Measurements from ENCODE around the gene AGO1.
"Not testable (repeated sequence)": the region's sequence is repeated elsewhere in the genome, so short reads cannot be mapped to it uniquely, and the experiment has no call there.

The AGO1 gene

GRCh38 chr1:35959304-35959703 is 76.3 kb downstream of the AGO1 start:
- no peak overlapping the region for H3K4me2 ChIP-seq (ENCODE audit: low read length)
- TF ChIP-seq CTCF (IDR thresholded peaks at IDR 0.05): no peak
- H3K27me3 ChIP-seq (ENCODE audit: control insufficient read depth, insufficient read depth, low read length): no peaks in the 10 kb centered on the region

GRCh38 chr1:35962952-35963351 is 79.9 kb downstream of the AGO1 start:
- H2AFZ ChIP-seq: no peak overlapping the region
- H3K4me3 ChIP-seq (ENCODE audit: low read depth, low read length): no peak overlapping the region
- H3K79me2 ChIP-seq: peaks cover 5% of the 10 kb centered on the region
- H3K27ac ChIP-seq: no peak overlapping the region
- no peaks in the 10 kb centered on the region for H3K9me3 ChIP-seq (ENCODE audit: control insufficient read depth, low read length)
- TF ChIP-seq CTCF (IDR thresholded peaks at IDR 0.05): no peak
- H3K36me3 ChIP-seq (ENCODE audit: control insufficient read depth, insufficient read depth, low read length): no peaks in the 10 kb centered on the region
- H3K4me2 ChIP-seq (ENCODE audit: low read length): no peak overlapping the region
- no peaks in the 10 kb centered on the region for H3K4me1 ChIP-seq
- H3K9ac ChIP-seq: no peak overlapping the region
- H3K27me3 ChIP-seq (ENCODE audit: control insufficient read depth, insufficient read depth, low read length): no peaks in the 10 kb centered on the region

More at GRCh38 chr1:35959304-35959703, 76.3 kb downstream of the AGO1 start:
- no peaks in the 10 kb centered on the region for H3K4me1 ChIP-seq
- no peaks in the 10 kb centered on the region for H3K9me3 ChIP-seq (ENCODE audit: control insufficient read depth, low read length)
- H3K36me3 ChIP-seq (ENCODE audit: control insufficient read depth, insufficient read depth, low read length): no peaks in the 10 kb centered on the region
- H2AFZ ChIP-seq: no peak overlapping the region
- no peak overlapping the region for H3K27ac ChIP-seq
- no peak overlapping the region for H3K9ac ChIP-seq
- H3K4me3 ChIP-seq (ENCODE audit: low read depth, low read length): no peak overlapping the region
- H3K79me2 ChIP-seq: peaks cover 12% of the 10 kb centered on the region

- H3K79me2 ChIP-seq; H3K36me3 ChIP-seq (ENCODE audit: control insufficient read depth, insufficient read depth, low read length); H3K9ac ChIP-seq; H3K27ac ChIP-seq; H3K9me3 ChIP-seq (ENCODE audit: control insufficient read depth, low read length); H2AFZ ChIP-seq; H3K4me3 ChIP-seq (ENCODE audit: low read depth, low read length); H3K27me3 ChIP-seq (ENCODE audit: control insufficient read depth, insufficient read depth, low read length); H3K4me1 ChIP-seq; H3K4me2 ChIP-seq (ENCODE audit: low read length): not testable (repeated sequence)
Measured at GRCh38 chr1:35964277-35964676, 81.3 kb downstream of the AGO1 start.

- Histone ChIP-seq H3K9ac (no peak overlapping the region), H2AFZ (no peak overlapping the region), H3K4me2 (ENCODE audit: low read length) (no peak overlapping the region), H3K27ac (no peak overlapping the region), H3K36me3 (ENCODE audit: control insufficient read depth, insufficient read depth, low read length) (no peaks in the 10 kb centered on the region), H3K9me3 (ENCODE audit: control insufficient read depth, low read length) (no peaks in the 10 kb centered on the region), H3K79me2 (peaks cover 4% of the 10 kb centered on the region), H3K4me3 (ENCODE audit: low read depth, low read length) (no peak overlapping the region), H3K27me3 (ENCODE audit: control insufficient read depth, insufficient read depth, low read length) (no peaks in the 10 kb centered on the region), H3K4me1 (no peaks in the 10 kb centered on the region)
- TF ChIP-seq CTCF (IDR thresholded peaks at IDR 0.05): no peak
Measured at GRCh38 chr1:35968396-35968795, 85.4 kb downstream of the AGO1 start.

GRCh38 chr1:35971601-35972000 is 88.6 kb downstream of the AGO1 start:
- H2AFZ ChIP-seq: no peak overlapping the region
- H3K36me3 ChIP-seq (ENCODE audit: control insufficient read depth, insufficient read depth, low read length): no peaks in the 10 kb centered on the region
- H3K27ac ChIP-seq: no peak overlapping the region
- no peak overlapping the region for H3K4me2 ChIP-seq (ENCODE audit: low read length)
- H3K9ac ChIP-seq: no peak overlapping the region
- H3K4me3 ChIP-seq (ENCODE audit: low read depth, low read length): no peak overlapping the region
- H3K27me3 ChIP-seq (ENCODE audit: control insufficient read depth, insufficient read depth, low read length): no peaks in the 10 kb centered on the region
- no peaks in the 10 kb centered on the region for H3K4me1 ChIP-seq
- no peak for TF ChIP-seq CTCF (IDR thresholded peaks at IDR 0.05)
- no peaks in the 10 kb centered on the region for H3K79me2 ChIP-seq
- H3K9me3 ChIP-seq (ENCODE audit: control insufficient read depth, low read length): no peaks in the 10 kb centered on the region

- H3K36me3 ChIP-seq (ENCODE audit: control insufficient read depth, insufficient read depth, low read length); H3K4me2 ChIP-seq (ENCODE audit: low read length); H3K79me2 ChIP-seq: not testable (repeated sequence)
Measured at GRCh38 chr1:35972631-35973030, 89.6 kb downstream of the AGO1 start.

More at GRCh38 chr1:35972631-35973030, 89.6 kb downstream of the AGO1 start:
- H3K9ac ChIP-seq; H3K4me1 ChIP-seq; H3K9me3 ChIP-seq (ENCODE audit: control insufficient read depth, low read length); H3K4me3 ChIP-seq (ENCODE audit: low read depth, low read length); H3K27ac ChIP-seq; H2AFZ ChIP-seq; H3K27me3 ChIP-seq (ENCODE audit: control insufficient read depth, insufficient read depth, low read length): not testable (repeated sequence)
